Measurements from ENCODE around the gene IWS1.
"Not testable (repeated sequence)": the region's sequence is repeated elsewhere in the genome, so short reads cannot be mapped to it uniquely, and the experiment has no call there.

Gene IWS1

GRCh38 chr2:127528487-127528886 is 2.2 kb upstream of the IWS1 start:
- DNase-seq (ENCODE audit: low read depth in 2 of 2): no peak

GRCh38 chr2:127527001-127527804 is 914 bp upstream of the IWS1 start:
- DNase-seq (ENCODE audit: low read depth in 2 of 2): no peak

GRCh38 chr2:127525691-127526131 is 578 bp downstream of the IWS1 start:
- DNase-seq (ENCODE audit: low read depth in 2 of 2): no peak

GRCh38 chr2:127524198-127524834 is 2.0 kb downstream of the IWS1 start:
- not testable (repeated sequence) for DNase-seq (ENCODE audit: low read depth in 2 of 2)

- no peak for DNase-seq (ENCODE audit: low read depth in 2 of 2)
Observed at GRCh38 chr2:127523269-127523939, 2.9 kb downstream of the IWS1 start.

- no peak for DNase-seq (ENCODE audit: low read depth in 2 of 2)
Observed at GRCh38 chr2:127520424-127520823, 5.9 kb downstream of the IWS1 start.

GRCh38 chr2:127517465-127517864 is 8.8 kb downstream of the IWS1 start:
- DNase-seq (ENCODE audit: low read depth in 2 of 2): no peak

GRCh38 chr2:127516041-127516762 is 10.1 kb downstream of the IWS1 start:
- no peak for DNase-seq (ENCODE audit: low read depth in 2 of 2)

GRCh38 chr2:127515383-127515915 is 10.8 kb downstream of the IWS1 start:
- no peak for DNase-seq (ENCODE audit: low read depth in 2 of 2)

- DNase-seq (ENCODE audit: low read depth in 2 of 2): no peak
Observed at GRCh38 chr2:127514485-127514884, 11.8 kb downstream of the IWS1 start.

GRCh38 chr2:127514076-127514475 is 12.2 kb downstream of the IWS1 start:
- DNase-seq (ENCODE audit: low read depth in 2 of 2): no peak

- DNase-seq (ENCODE audit: low read depth in 2 of 2): no peak
Observed at GRCh38 chr2:127512362-127512761, 13.9 kb downstream of the IWS1 start.

- no peak for DNase-seq (ENCODE audit: low read depth in 2 of 2)
Observed at GRCh38 chr2:127511917-127512316, 14.4 kb downstream of the IWS1 start.

- no peak for DNase-seq (ENCODE audit: low read depth in 2 of 2)
Observed at GRCh38 chr2:127511090-127511695, 15.1 kb downstream of the IWS1 start.

GRCh38 chr2:127510073-127510472 is 16.2 kb downstream of the IWS1 start:
- DNase-seq (ENCODE audit: low read depth in 2 of 2): no peak

GRCh38 chr2:127508631-127509034 is 17.7 kb downstream of the IWS1 start:
- DNase-seq (ENCODE audit: low read depth in 2 of 2): no peak

GRCh38 chr2:127508023-127508630 is 18.2 kb downstream of the IWS1 start:
- DNase-seq (ENCODE audit: low read depth in 2 of 2): no peak

- no peak for DNase-seq (ENCODE audit: low read depth in 2 of 2)
Observed at GRCh38 chr2:127506510-127506909, 19.8 kb downstream of the IWS1 start.

GRCh38 chr2:127504552-127505430 is 21.5 kb downstream of the IWS1 start:
- no peak for DNase-seq (ENCODE audit: low read depth in 2 of 2)

GRCh38 chr2:127503491-127503890 is 22.8 kb downstream of the IWS1 start:
- DNase-seq (ENCODE audit: low read depth in 2 of 2): no peak

Data from stimulated activated CD4-positive, alpha-beta T cell treated with anti-CD3 and anti-CD28 coated beads, Interleukin-1b, Interleukin-23, amount 100 ng/mL, for 4 hours (primary cell).